Left lobe of liver (tissue), 2 donors: ENCODE results near the gene CDC123. TPM values are rescaled to one million over a fixed set of nuclear protein-coding genes. Genes with fewer than 3 reads are reported as not detected.
"Not testable (repeated sequence)": the region's sequence is repeated elsewhere in the genome, so short reads cannot be mapped to it uniquely, and the experiment has no call there.

ENCODE experiments used
- ATAC-seq: fragments of 200-7000 bp; cut with Tn5 transposase; one replicate; pipeline ENCODE4 v1.9.1; 2020; ENCODE audit warnings: mild to moderate bottlenecking, moderate library complexity
- DNase-seq: peaks from one replicate; pipeline ENCODE4 v3.0.0-alpha.2; 2020; ENCODE audit warnings: low spot score
- total RNA-seq: library from RNA; stranded (reverse); gene quantifications from one replicate; pipeline ENCODE4 v1.2.1, GENCODE V29; 2021
- donor health status: DM: no; HTN: no; CAD: no; lungs with moderate emphysema.
- donor health status: DM: no; HTN: yes; CAD: no.

Gene CDC123
- total RNA-seq, 1 donor from 2014 or later: 23.9 TPM

GRCh38 chr10:12228851-12229250 is 32.9 kb downstream of the CDC123 start:
- ATAC-seq: no peak
- DNase-seq: no peak

- not testable (repeated sequence) for ATAC-seq, DNase-seq
Observed at GRCh38 chr10:12234687-12235086, 38.7 kb downstream of the CDC123 start.

GRCh38 chr10:12235116-12235694 is 39.2 kb downstream of the CDC123 start:
- peak; percentile 16 for ATAC-seq
- DNase-seq: no peak

- ATAC-seq (peak; percentile 87), DNase-seq (no peak)
Observed at GRCh38 chr10:12235796-12236195, 39.8 kb downstream of the CDC123 start.

GRCh38 chr10:12237265-12238220 is 41.6 kb downstream of the CDC123 start:
- DNase-seq: no peak
- no peak for ATAC-seq

DNA sequence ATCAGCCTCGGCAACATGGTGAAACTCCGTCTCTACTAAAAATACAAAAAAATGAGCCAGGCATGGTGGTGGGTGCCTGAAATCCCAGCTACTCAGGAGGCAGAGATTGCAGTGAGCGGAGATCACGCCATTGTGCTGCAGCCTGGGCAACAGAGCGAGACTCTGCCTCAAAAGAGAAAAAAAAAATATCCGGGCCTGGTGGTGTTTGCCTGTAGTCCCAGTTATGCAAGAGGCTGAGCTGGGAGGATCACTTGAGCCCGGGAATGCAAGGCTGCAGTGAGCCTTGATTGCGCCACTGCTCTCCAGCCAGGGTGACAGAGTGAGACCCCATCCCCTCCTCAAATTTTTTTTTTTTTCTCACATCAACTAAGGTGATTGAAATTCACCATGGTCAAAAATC is 42.8 kb downstream of the CDC123 start:
- peak; percentile 33 for ATAC-seq
- no peak for DNase-seq

GRCh38 chr10:12241810-12242529 is 46.0 kb downstream of the CDC123 start:
- ATAC-seq (no peak), DNase-seq (no peak)

- DNase-seq: no peak
- ATAC-seq: no peak
Observed at GRCh38 chr10:12243864-12244620, 48.1 kb downstream of the CDC123 start.

- DNase-seq: no peak
- no peak for ATAC-seq
Observed at GRCh38 chr10:12250181-12250580, 54.2 kb downstream of the CDC123 start.

DNA sequence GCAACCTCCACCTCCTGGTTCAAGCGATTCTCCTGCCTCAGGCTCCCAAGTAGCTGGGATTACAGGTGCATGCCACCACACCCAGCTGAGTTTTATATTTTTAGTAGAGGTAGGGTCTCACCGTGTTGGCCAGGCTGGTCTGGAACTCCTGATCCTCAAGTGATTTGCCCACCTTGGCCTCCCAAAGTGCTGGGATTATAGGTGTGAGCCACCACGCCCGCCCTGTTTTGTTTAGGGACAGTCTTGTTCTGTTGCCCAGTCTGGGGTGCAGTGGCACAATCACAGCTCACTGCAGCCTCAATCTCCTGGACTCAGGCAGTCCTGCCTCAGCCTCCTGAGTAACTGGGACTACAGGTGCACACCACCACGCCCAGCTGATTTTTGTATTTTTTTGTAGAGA is 54.7 kb downstream of the CDC123 start:
- DNase-seq, ATAC-seq: not testable (repeated sequence)

DNA sequence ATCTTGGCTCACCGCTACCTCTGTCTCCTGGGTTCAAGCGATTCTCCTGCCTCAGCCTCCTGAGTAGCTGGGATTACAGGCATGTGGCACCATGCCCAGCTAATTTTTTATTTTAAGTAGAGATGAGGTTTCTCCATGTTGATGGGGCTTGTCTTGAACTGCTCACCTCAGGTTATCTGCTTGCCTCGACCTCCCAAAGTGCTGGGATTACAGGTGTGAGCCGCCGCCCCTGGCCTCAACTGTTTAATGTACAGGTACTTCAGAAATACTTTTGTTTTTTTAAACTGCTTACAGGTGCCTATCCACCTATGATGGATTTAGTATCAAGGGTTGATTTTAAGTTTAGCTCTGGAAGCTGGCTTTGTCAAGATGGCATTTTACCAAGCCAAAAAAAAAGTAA is 55.6 kb downstream of the CDC123 start:
- no peak for ATAC-seq
- DNase-seq: no peak

- ATAC-seq: peak; percentile 41
Observed at GRCh38 chr10:12252882-12253546, 57.0 kb downstream of the CDC123 start.

DNA sequence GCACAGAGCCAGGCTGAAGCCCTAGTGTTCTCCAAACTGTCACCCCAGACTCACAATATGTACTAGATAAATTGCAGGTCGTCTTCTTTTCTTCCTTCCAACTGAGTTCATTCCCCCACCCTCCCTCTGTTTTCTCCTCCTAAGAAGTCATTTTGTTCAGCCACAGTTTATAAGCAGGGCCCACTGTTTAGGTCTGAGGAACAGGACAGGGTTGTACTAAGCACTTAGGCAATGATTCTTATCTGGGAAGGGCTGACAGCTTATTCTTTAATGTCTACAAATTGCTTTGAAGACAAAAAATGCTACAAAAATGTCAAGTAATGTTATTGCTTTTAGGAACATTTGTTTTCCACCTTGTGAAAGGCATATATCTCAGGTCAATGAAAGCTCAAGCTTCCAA is 59.1 kb downstream of the CDC123 start:
- DNase-seq: no peak

More at GRCh38 chr10:12252882-12253546, 57.0 kb downstream of the CDC123 start:
- no peak for DNase-seq

DNA sequence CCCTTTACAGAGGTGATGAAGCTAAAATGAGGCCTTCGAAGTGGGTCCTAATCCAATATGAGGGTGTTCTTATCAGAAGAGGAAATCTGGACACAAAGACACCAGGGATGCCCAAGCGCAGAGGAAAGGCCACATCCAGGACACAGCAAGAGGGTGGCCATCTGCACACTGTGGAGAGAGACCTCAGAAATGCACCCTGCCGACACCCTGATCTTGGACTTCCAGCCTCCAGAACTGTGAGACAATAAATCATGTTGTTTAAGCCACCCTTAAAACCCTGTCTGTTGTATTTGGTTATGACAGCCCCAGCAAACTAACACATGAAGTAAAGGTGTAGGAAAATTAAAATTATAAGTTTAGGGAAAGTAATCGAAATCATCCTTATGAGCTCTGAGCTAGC is 64.0 kb downstream of the CDC123 start:
- ATAC-seq: no peak

More for the DNA sequence above, 59.1 kb downstream of the CDC123 start:
- no peak for ATAC-seq

GRCh38 chr10:12262278-12262981 is 66.4 kb downstream of the CDC123 start:
- DNase-seq: no peak
- no peak for ATAC-seq

More for the DNA sequence above, 64.0 kb downstream of the CDC123 start:
- no peak for DNase-seq

DNA sequence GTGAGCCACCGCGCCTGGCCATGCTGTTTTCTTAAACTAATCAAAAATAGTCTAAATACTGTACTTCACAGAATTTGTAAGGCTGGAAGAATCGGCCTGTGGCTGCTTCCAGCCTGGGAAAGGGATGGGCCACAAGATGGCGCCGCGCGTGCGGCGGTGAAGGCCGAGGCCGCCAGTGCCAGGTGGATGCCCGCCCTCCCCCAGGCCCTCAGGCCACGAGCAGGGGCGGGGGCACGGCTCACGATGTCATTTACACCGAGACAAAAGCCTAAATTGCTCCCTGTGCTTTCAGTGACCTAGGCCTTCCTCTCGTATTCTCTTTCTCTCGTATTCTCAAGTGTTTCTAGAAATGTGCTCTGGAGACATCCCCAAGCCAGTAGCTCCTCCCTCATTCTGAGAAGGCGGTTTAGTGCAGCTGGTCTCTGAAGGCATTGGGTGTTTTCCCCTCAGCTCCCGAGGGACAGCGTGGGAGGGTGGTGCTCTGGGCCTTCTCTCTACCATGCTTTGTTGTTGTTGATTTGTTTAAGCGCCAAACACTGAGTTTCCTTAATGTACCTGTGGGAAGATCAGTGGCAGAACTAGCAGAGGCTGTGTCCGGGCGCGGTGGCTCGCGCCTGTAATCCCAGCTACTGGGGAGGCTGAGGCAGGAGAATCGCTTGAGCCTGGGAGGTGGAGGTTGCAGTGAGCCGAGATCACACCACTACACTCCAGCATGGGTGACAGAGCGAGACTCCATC is 68.4 kb downstream of the CDC123 start:
- DNase-seq: peak; percentile 83

DNA sequence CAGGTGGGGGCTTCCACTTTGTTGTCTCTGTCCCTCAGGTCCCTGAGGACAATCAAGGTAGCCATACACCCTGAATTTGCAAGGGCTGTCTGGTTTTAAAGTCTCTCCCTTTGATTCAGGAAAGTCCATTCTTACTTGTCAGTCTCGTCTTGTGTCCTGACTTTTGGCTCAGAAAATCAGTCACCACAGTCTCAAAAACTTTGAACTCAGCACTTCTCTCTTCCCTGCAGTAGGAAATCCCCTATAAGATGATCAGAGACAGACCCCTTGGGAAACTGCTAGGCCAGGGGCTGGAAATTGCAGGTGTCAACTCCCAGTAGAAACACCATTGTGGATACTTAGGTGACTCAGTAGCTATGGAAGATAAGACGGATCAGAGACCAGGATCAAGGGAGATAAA is 73.1 kb downstream of the CDC123 start:
- DNase-seq (no peak), ATAC-seq (no peak)

More for the DNA sequence above, 68.4 kb downstream of the CDC123 start:
- ATAC-seq: peak; percentile 93

DNA sequence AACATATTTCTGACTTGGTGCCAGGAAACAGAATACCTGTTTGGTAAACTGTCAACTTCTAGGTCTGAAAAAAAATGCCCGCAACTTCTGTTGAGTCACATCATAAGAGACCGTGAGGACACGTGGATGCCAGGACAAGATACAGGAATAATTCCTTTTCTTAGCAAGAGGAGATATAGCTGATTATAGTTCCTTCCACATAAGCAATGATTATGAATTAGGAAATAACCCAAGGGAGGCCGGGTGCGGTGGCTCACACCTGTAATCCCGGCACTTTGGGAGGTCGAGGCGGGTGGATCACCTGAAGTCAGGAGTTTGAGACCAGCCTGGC is 75.2 kb downstream of the CDC123 start:
- DNase-seq: no peak
- ATAC-seq: no peak

DNA sequence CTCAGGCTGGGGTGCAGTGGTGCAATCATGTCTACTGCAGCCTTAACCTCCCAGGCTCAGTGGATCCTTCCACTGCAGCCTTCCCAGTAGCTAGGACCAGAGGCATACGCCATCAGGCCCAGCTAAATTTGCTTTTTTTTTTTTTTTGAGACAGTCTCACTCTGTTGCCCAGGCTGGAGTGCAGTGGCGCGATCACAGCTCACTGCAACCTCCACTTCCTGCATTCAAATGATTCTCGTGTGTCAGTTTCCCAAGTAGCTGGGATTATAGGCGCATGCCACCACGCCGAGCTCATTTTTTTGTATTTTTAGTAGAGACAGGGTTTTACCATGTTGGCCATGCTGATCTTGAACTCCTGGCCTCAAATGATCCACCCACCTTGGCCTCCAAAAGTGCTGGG is 81.9 kb downstream of the CDC123 start:
- not testable (repeated sequence) for DNase-seq

More for the DNA sequence above, 81.9 kb downstream of the CDC123 start:
- not testable (repeated sequence) for ATAC-seq
